Stimulated activated naive CD8-positive, alpha-beta T cell treated with anti-CD3 and anti-CD28 coated beads, Interleukin-15, Interleukin-2, amounts not matched to agents 100 ng/mL and 50 ng/mL, for 24 hours (primary cell): ENCODE data around the gene GLIPR1.

Experiments
- H3K27ac Mint-ChIP-seq: one replicate; pipeline ENCODE4 v1.8.0; 2021; ENCODE audit warnings: mild to moderate bottlenecking, mixed read lengths
- H3K27me3 Mint-ChIP-seq: one replicate; pipeline ENCODE4 v1.8.0; 2021; ENCODE audit warnings: mixed read lengths
- H3K36me3 Mint-ChIP-seq: one replicate; pipeline ENCODE4 v1.8.0; 2021; ENCODE audit warnings: low read depth, mixed read lengths
- H3K4me1 Mint-ChIP-seq: one replicate; pipeline ENCODE4 v1.8.0; 2021; ENCODE audit warnings: low read depth, mixed read lengths
- H3K4me3 Mint-ChIP-seq: one replicate; pipeline ENCODE4 v1.8.0; 2021; ENCODE audit warnings: mild to moderate bottlenecking, mixed read lengths
- H3K9me3 Mint-ChIP-seq: one replicate; pipeline ENCODE4 v1.8.0; 2021; ENCODE audit warnings: mixed read lengths

Gene GLIPR1

GRCh38 chr12:75525263-75525662 lies 44.7 kb downstream of the GLIPR1 start:
- Mint-ChIP-seq H3K4me3 (no peak overlapping the region), H3K4me1 (peaks cover 12% of the 10 kb centered on the region), H3K27ac (no peak overlapping the region), H3K36me3 (no peaks in the 10 kb centered on the region), H3K9me3 (no peaks in the 10 kb centered on the region), H3K27me3 (peaks cover 61% of the 10 kb centered on the region)

- Mint-ChIP-seq H3K27me3 (peaks cover 47% of the 10 kb centered on the region), H3K36me3 (no peaks in the 10 kb centered on the region), H3K27ac (no peak overlapping the region), H3K4me1 (peaks cover 12% of the 10 kb centered on the region), H3K4me3 (no peak overlapping the region), H3K9me3 (no peaks in the 10 kb centered on the region)
Observed at GRCh38 chr12:75526655-75527511, 46.3 kb downstream of the GLIPR1 start.

GRCh38 chr12:75528272-75528671 lies 47.7 kb downstream of the GLIPR1 start:
- no peak overlapping the region for H3K27ac Mint-ChIP-seq

GRCh38 chr12:75528692-75529091 lies 48.1 kb downstream of the GLIPR1 start:
- Mint-ChIP-seq H3K4me1 (peaks cover 12% of the 10 kb centered on the region), H3K27ac (no peak overlapping the region), H3K9me3 (no peaks in the 10 kb centered on the region), H3K4me3 (no peak overlapping the region), H3K36me3 (no peaks in the 10 kb centered on the region), H3K27me3 (peaks cover 34% of the 10 kb centered on the region)

More at GRCh38 chr12:75528272-75528671, 47.7 kb downstream of the GLIPR1 start:
- peaks cover 37% of the 10 kb centered on the region for H3K27me3 Mint-ChIP-seq
- peaks cover 12% of the 10 kb centered on the region for H3K4me1 Mint-ChIP-seq
- no peaks in the 10 kb centered on the region for H3K9me3 Mint-ChIP-seq
- H3K4me3 Mint-ChIP-seq, result no peak overlapping the region
- H3K36me3 Mint-ChIP-seq, result no peaks in the 10 kb centered on the region

- no peak overlapping the region for H3K27ac Mint-ChIP-seq
- H3K27me3 Mint-ChIP-seq, result peaks cover 35% of the 10 kb centered on the region
- no peaks in the 10 kb centered on the region for H3K36me3 Mint-ChIP-seq
- peaks cover 12% of the 10 kb centered on the region for H3K4me1 Mint-ChIP-seq
- no peak overlapping the region for H3K4me3 Mint-ChIP-seq
- no peaks in the 10 kb centered on the region for H3K9me3 Mint-ChIP-seq
Observed at GRCh38 chr12:75529316-75529715, 48.8 kb downstream of the GLIPR1 start.

- Mint-ChIP-seq H3K9me3 (no peaks in the 10 kb centered on the region), H3K27ac (no peak overlapping the region), H3K36me3 (no peaks in the 10 kb centered on the region), H3K4me3 (no peak overlapping the region), H3K4me1 (peaks cover 12% of the 10 kb centered on the region), H3K27me3 (peaks cover 31% of the 10 kb centered on the region)
Observed at GRCh38 chr12:75529826-75530225, 49.3 kb downstream of the GLIPR1 start.

- H3K4me3 Mint-ChIP-seq, result no peak overlapping the region
- H3K27ac Mint-ChIP-seq, result no peak overlapping the region
- no peaks in the 10 kb centered on the region for H3K36me3 Mint-ChIP-seq
- H3K4me1 Mint-ChIP-seq, result no peaks in the 10 kb centered on the region
- no peaks in the 10 kb centered on the region for H3K9me3 Mint-ChIP-seq
- peaks cover 15% of the 10 kb centered on the region for H3K27me3 Mint-ChIP-seq
Observed at GRCh38 chr12:75533239-75533638, 52.7 kb downstream of the GLIPR1 start.

- peaks cover 37% of the 10 kb centered on the region for H3K27me3 Mint-ChIP-seq
- no peaks in the 10 kb centered on the region for H3K4me1 Mint-ChIP-seq
- H3K9me3 Mint-ChIP-seq, result no peaks in the 10 kb centered on the region
- H3K36me3 Mint-ChIP-seq, result no peaks in the 10 kb centered on the region
- H3K4me3 Mint-ChIP-seq, result no peak overlapping the region
- H3K27ac Mint-ChIP-seq, result no peak overlapping the region
Observed at GRCh38 chr12:75539889-75540288, 59.3 kb downstream of the GLIPR1 start.

- no peak overlapping the region for H3K27ac Mint-ChIP-seq
Observed at GRCh38 chr12:75542942-75543341, 62.4 kb downstream of the GLIPR1 start.

GRCh38 chr12:75543529-75543928 lies 63.0 kb downstream of the GLIPR1 start:
- H3K27me3 Mint-ChIP-seq, result peaks cover 55% of the 10 kb centered on the region
- no peak overlapping the region for H3K4me3 Mint-ChIP-seq
- H3K9me3 Mint-ChIP-seq, result no peaks in the 10 kb centered on the region
- no peaks in the 10 kb centered on the region for H3K36me3 Mint-ChIP-seq
- no peak overlapping the region for H3K27ac Mint-ChIP-seq
- no peaks in the 10 kb centered on the region for H3K4me1 Mint-ChIP-seq

More at GRCh38 chr12:75542942-75543341, 62.4 kb downstream of the GLIPR1 start:
- no peaks in the 10 kb centered on the region for H3K36me3 Mint-ChIP-seq
- no peak overlapping the region for H3K4me3 Mint-ChIP-seq
- H3K9me3 Mint-ChIP-seq, result no peaks in the 10 kb centered on the region
- no peaks in the 10 kb centered on the region for H3K4me1 Mint-ChIP-seq
- peaks cover 52% of the 10 kb centered on the region for H3K27me3 Mint-ChIP-seq

- H3K36me3 Mint-ChIP-seq, result no peaks in the 10 kb centered on the region
- H3K4me3 Mint-ChIP-seq, result no peak overlapping the region
- no peak overlapping the region for H3K27ac Mint-ChIP-seq
Observed at GRCh38 chr12:75545636-75546035, 65.1 kb downstream of the GLIPR1 start.

GRCh38 chr12:75548879-75549278 lies 68.3 kb downstream of the GLIPR1 start:
- H3K4me3 Mint-ChIP-seq, result no peak overlapping the region
- H3K9me3 Mint-ChIP-seq, result no peaks in the 10 kb centered on the region
- H3K27ac Mint-ChIP-seq, result no peak overlapping the region
- H3K27me3 Mint-ChIP-seq, result peaks cover 50% of the 10 kb centered on the region
- no peaks in the 10 kb centered on the region for H3K36me3 Mint-ChIP-seq
- H3K4me1 Mint-ChIP-seq, result peaks cover 12% of the 10 kb centered on the region

More at GRCh38 chr12:75545636-75546035, 65.1 kb downstream of the GLIPR1 start:
- no peaks in the 10 kb centered on the region for H3K9me3 Mint-ChIP-seq
- H3K4me1 Mint-ChIP-seq, result peaks cover 4% of the 10 kb centered on the region
- H3K27me3 Mint-ChIP-seq, result peaks cover 66% of the 10 kb centered on the region

GRCh38 chr12:75549989-75550388 lies 69.4 kb downstream of the GLIPR1 start:
- H3K27ac Mint-ChIP-seq, result no peak overlapping the region
- H3K9me3 Mint-ChIP-seq, result no peaks in the 10 kb centered on the region
- H3K36me3 Mint-ChIP-seq, result no peaks in the 10 kb centered on the region
- peaks cover 12% of the 10 kb centered on the region for H3K4me1 Mint-ChIP-seq
- peaks cover 44% of the 10 kb centered on the region for H3K27me3 Mint-ChIP-seq
- no peak overlapping the region for H3K4me3 Mint-ChIP-seq

- peaks cover 42% of the 10 kb centered on the region for H3K27me3 Mint-ChIP-seq
- H3K4me1 Mint-ChIP-seq, result peaks cover 12% of the 10 kb centered on the region
- no peak overlapping the region for H3K4me3 Mint-ChIP-seq
- H3K27ac Mint-ChIP-seq, result no peak overlapping the region
- H3K36me3 Mint-ChIP-seq, result no peaks in the 10 kb centered on the region
- H3K9me3 Mint-ChIP-seq, result no peaks in the 10 kb centered on the region
Observed at GRCh38 chr12:75550401-75551240, 70.1 kb downstream of the GLIPR1 start.

- Mint-ChIP-seq H3K9me3 (no peaks in the 10 kb centered on the region), H3K4me3 (no peak overlapping the region), H3K27ac (no peak overlapping the region), H3K4me1 (peaks cover 12% of the 10 kb centered on the region), H3K36me3 (no peaks in the 10 kb centered on the region), H3K27me3 (peaks cover 39% of the 10 kb centered on the region)
Observed at GRCh38 chr12:75551477-75551876, 70.9 kb downstream of the GLIPR1 start.
